ENCODE data around the gene PACS1. TPM values are rescaled to one million over a fixed set of nuclear protein-coding genes. Genes with fewer than 3 reads are reported as not detected.
"Not testable (repeated sequence)": the region's sequence is repeated elsewhere in the genome, so short reads cannot be mapped to it uniquely, and the experiment has no call there.

Gene PACS1
- total RNA-seq, 4 donors from 2014 or later: 17.9 to 37.6 (median 25.4) TPM

GRCh38 chr11:66109294-66109693 lies 39.2 kb downstream of the PACS1 start:
- H3K36me3 ChIP-seq: peaks cover 0 to 6% (median 0%) of the 10 kb centered on the region in 3 donors
- peaks cover 18 to 58% (median 29%) of the 10 kb centered on the region in 3 donors for H3K4me1 ChIP-seq
- intact Hi-C loops (cut with DNase I): no loop called here
- H3K4me3 ChIP-seq: no peak overlapping the region
- H3K9me3 ChIP-seq: no peaks in the 10 kb centered on the region
- H3K27ac ChIP-seq: no peak overlapping the region
- TF ChIP-seq POLR2A (IDR thresholded peaks at IDR 0.05) (no peak), CTCF (IDR thresholded peaks at IDR 0.05) (no peak)
- 91 to 100% methylated on average over 2 of the region's 2 CpGs for WGBS, 2 donors
- DNase-seq: no peak
- H3K27me3 ChIP-seq: no peaks in the 10 kb centered on the region

DNA sequence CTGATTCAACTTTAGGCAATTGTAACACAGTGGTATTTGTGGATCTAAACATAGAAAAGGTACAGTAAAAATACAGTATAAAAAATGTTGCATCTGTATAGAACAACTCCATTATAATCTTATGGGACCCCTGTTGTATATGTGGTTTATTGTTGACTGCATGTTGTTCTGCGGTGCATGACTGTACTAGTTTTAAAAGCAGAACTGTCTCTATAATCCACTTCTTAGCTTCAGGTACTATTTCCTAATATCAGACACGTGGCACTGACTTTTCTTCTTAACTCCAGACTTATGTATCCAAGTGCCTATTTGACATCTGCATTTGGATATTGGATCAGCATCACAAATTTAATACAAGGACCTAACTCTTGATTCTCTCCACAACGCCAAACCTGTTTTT lies 41.1 kb downstream of the PACS1 start:
- peaks cover 0 to 3% (median 0%) of the 10 kb centered on the region in 3 donors for H3K36me3 ChIP-seq
- H3K27ac ChIP-seq: peak overlapping the region in 1 of 4 donors; percentile 53
- DNase-seq: no peak
- no peak overlapping the region for H3K4me3 ChIP-seq
- H3K9me3 ChIP-seq: no peaks in the 10 kb centered on the region
- intact Hi-C loops (cut with DNase I): no loop called here
- H3K27me3 ChIP-seq: no peaks in the 10 kb centered on the region
- WGBS, 2 donors: 41 to 71% methylated on average over 3 of the region's 3 CpGs
- H3K4me1 ChIP-seq: peaks cover 18 to 77% (median 41%) of the 10 kb centered on the region in 3 donors
- TF ChIP-seq POLR2A (IDR thresholded peaks at IDR 0.05) (no peak), CTCF (IDR thresholded peaks at IDR 0.05) (no peak)

GRCh38 chr11:66112041-66112491 lies 42.0 kb downstream of the PACS1 start:
- Histone ChIP-seq H3K27ac (peak overlapping the region in 2 of 4 donors; percentile 53 to 62), H3K36me3 (no peaks in the 10 kb centered on the region), H3K4me1 (peaks cover 18 to 78% (median 41%) of the 10 kb centered on the region in 3 donors), H3K27me3 (no peaks in the 10 kb centered on the region), H3K9me3 (no peaks in the 10 kb centered on the region), H3K4me3 (no peak overlapping the region)
- DNase-seq: no peak
- WGBS, 2 donors: 73 to 84% methylated on average over 9 of the region's 9 CpGs
- TF ChIP-seq POLR2A (IDR thresholded peaks at IDR 0.05) (no peak), CTCF (IDR thresholded peaks at IDR 0.05) (no peak)
- intact Hi-C loops (cut with DNase I): no loop called here

- Histone ChIP-seq H3K9me3 (no peaks in the 10 kb centered on the region), H3K27me3 (no peaks in the 10 kb centered on the region), H3K4me3 (no peak overlapping the region), H3K4me1 (peaks cover 18 to 71% (median 41%) of the 10 kb centered on the region in 3 donors), H3K27ac (peak overlapping the region; percentile 28 to 62 (median 54)), H3K36me3 (no peaks in the 10 kb centered on the region)
- no peak for DNase-seq
- TF ChIP-seq POLR2A (IDR thresholded peaks at IDR 0.05): no peak
- TF ChIP-seq CTCF (IDR thresholded peaks at IDR 0.05): no peak
- 5 to 10% methylated on average over 3 of the region's 3 CpGs for WGBS, 2 donors
- intact Hi-C loops (cut with DNase I): no loop called here
Measured at GRCh38 chr11:66112601-66113499, 42.8 kb downstream of the PACS1 start.

GRCh38 chr11:66114957-66115356 lies 44.9 kb downstream of the PACS1 start:
- intact Hi-C loops (cut with DNase I); H3K4me3 ChIP-seq; H3K9me3 ChIP-seq; H3K36me3 ChIP-seq; DNase-seq; H3K27ac ChIP-seq; H3K27me3 ChIP-seq: not testable (repeated sequence)
- peaks cover 21 to 85% (median 57%) of the 10 kb centered on the region in 3 donors for H3K4me1 ChIP-seq
- 84 to 93% methylated on average over 3 of the region's 3 CpGs for WGBS, 2 donors
